GM21447 (cell line): Measurements from ENCODE around the gene GRK5.
"Not testable (repeated sequence)": the region's sequence is repeated elsewhere in the genome, so short reads cannot be mapped to it uniquely, and the experiment has no call there.

Experiments used
- ATAC-seq: cut with Tn5 transposase; IDR thresholded peaks from one replicate; pipeline ENCODE4 v1.9.1; 2021; ENCODE audit not compliant: unreplicated experiment

The GRK5 gene

GRCh38 chr10:119207366-119207666 is at the start of gene GRK5:
Gene GRK5 (plus strand): TSS chr10:119207571. CDS start chr10:119207918, 347 bp downstream.
- ATAC-seq = peak; percentile 57

GRCh38 chr10:119159332-119159731 is 48.0 kb upstream of the GRK5 start:
- no peak for ATAC-seq

- ATAC-seq = no peak
Measured at GRCh38 chr10:119161680-119162451, 45.5 kb upstream of the GRK5 start.

DNA sequence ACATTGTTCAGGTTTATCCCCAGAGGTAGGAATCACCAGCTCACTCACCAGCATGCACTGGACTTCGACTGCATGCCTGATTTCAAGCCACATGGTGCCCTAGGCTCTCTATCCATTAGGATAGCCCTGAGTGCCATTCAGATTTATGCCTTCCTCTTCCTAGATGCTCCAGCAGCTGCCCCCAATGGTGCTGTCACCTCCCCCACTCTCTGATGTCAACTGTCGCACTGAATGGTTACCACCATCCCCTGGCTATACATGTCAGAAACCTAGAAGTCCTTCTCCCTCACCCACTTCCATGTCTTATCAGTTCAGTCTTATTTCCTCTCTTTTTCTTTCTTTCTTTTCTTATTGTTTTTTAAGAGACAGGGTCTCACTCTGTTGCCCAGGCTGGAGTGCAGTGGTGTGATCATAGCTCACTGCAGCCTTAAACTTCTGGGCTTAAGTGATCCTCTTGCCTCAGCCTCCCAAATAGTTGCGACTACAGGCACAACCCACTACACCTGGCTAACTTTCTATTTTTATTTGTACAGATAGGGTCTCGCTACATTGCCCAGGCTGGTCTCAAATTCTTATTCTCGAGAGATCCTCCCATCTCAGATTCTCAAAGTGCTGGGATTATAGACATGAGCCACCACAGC is 44.8 kb upstream of the GRK5 start:
- ATAC-seq = no peak

DNA sequence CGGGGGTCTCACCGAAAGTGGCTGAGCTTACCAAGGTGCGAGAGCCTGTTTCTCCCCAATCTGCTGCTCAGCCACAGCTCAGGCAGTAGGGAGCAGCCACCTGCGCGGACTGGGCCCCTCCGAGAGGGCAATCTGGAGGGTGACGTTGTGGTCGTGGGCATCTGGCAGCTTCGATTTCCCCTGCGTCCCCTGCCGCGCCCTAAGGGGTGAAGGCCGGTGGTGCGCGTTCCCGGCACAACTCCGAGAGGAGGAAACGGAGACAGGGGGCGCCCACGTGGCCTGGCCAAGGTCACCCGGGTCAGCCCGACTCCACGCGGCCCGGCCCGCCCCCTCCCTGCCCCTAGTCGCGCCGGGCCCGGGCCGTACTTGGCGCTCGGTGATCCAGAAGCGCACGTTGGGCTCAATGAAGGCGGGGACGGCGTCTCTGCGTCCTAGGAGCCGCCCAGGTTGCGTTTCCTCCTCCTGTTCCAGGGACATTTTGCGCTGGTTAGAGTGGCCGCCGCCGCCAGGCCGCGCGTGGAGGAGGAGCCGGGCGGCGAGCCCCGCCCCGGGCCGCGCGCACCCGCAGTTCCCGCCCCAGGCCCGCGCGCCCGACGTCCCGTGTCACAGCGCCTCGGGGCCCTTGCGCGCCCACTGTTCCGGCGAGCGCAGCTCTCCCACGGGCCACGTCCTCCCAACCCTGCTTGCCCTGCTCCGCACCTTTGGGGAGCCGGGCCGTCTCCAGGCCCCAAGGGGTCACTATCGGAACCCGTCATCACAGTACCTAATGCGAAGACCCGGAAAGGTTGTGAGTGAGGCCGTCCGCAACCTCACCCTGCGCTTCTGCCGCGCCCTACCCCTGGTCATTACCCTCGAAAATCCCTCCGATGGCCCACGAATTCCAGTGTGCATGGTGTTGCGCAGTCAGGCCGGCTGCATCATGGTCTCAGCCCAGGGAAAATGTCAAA is 41.9 kb upstream of the GRK5 start, which contains the start of gene SFXN4:
SFXN4 (minus strand) TSS at position 544 of the 947 bp plus-strand sequence; CDS start at position 477, 67 bp downstream.
- peak; percentile 86 for ATAC-seq

GRCh38 chr10:119166118-119166500 is 41.3 kb upstream of the GRK5 start:
- ATAC-seq = no peak

- no peak for ATAC-seq
Measured at GRCh38 chr10:119166564-119166963, 40.8 kb upstream of the GRK5 start.

GRCh38 chr10:119167041-119167440 is 40.3 kb upstream of the GRK5 start:
- ATAC-seq = no peak

- ATAC-seq = no peak
Measured at GRCh38 chr10:119174109-119174508, 33.3 kb upstream of the GRK5 start.

GRCh38 chr10:119176166-119176565 is 31.2 kb upstream of the GRK5 start:
- ATAC-seq = no peak

- peak; percentile 18 for ATAC-seq
Measured at GRCh38 chr10:119177708-119178371, 29.5 kb upstream of the GRK5 start.

DNA sequence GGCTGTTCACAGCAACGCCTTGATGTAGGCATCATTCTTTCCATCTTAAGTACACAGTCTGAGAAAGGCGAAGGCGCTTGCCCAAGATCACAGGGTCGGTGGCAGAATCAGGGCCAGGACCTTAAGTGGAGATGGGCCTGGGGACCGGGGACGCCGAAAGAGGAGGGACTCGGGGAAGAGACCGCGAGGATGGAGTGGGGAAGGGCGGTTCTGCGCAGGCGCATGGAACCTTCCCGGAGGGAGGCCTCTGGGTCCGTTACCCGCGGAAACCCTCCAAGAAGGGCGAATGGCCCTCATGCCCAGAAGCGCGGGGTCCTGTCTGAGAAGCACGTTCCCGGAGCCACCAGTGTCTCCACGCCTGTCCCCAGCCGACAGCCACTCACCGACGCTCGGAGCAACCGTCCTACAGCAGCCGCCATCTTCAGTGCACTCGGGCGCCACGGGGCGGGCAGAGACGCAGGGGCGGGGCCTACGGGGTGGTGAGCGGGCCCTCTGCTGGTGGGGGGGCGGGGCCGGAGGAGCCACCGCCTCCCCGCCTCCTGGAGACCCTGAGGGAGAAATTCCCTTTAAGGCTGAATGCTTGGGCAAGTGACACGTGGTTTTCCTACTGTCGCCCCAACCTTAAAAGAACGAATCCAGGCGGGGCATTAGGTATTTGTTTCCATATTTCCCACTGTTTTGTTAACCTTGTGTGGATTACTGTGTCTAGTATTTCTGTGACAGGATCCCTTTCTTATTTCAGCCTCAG is 28.8 kb upstream of the GRK5 start, which contains the start of gene PRDX3:
PRDX3 (minus strand) TSS at position 441 of the 748 bp plus-strand sequence; CDS start at position 419, 22 bp downstream.
- peak; percentile 90 for ATAC-seq

DNA sequence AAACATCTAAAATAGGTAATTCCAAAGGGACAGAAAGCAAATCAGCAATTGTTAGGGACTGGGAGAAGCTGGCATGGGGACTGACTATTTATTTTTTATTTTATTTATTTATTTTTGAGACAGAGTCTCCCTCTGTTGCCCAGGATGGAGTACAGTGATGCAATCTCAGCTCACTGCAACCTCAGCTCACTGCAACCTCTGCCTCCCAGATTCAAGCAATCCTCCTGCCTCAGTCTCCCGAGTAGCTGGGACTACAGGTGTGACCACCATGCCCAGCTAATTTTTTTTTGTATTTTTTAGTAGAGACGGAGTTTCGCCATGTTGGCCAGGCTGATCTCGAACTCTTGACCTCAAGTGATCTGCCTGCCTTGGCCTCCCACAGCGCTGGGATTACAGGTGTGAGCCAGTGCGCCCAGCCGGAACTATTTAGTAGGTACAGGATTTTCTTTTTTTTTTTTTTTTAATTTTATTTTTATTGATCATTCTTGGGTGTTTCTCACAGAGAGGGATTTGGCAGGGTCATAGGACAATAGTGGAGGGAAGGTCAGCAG is 26.4 kb upstream of the GRK5 start:
- ATAC-seq = not testable (repeated sequence)

GRCh38 chr10:119183664-119184412 is 23.5 kb upstream of the GRK5 start:
- ATAC-seq = no peak

GRCh38 chr10:119189811-119190282 is 17.5 kb upstream of the GRK5 start:
- peak; percentile 77 for ATAC-seq

GRCh38 chr10:119190353-119190752 is 17.0 kb upstream of the GRK5 start:
- no peak for ATAC-seq

DNA sequence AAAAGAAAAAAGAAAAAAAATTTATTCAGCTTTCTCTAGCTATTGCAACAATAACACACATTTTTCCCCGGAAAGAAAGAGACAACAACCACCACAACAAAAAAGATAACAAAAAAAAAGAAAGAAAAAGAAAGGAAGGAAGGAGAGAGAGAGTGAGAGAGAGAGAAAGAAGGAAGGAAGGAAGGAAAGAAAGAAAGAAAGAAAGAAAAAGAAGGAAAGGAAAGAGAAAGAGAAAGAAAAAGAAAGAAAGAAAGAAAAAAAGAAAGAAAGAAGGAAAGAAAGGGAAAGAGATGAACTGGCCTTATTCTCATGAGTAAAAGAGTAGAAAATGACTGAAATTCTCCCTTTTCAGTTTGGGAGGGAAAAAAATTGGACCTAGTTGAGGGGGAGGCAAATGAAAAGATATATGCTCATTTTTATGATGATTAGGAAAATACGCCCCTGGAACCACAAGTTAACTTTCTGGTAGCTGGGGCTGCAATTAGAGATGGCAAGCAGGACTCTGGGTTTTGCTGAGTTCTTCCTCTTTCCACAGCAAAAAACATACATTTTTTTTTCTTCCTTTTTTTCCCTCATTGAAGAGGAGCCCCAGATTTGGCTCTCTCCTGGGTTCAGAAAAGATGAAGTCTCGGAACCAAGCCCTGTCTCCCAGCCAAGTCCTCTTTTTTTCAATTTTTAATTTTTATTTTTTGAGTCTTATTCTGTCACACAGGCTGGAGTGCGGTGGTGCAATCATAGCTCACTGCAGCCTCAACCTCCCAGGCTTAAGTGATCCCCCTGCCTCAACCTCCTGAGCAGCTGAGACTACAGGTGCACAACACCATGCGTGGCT is 16.2 kb upstream of the GRK5 start:
- ATAC-seq = no peak

DNA sequence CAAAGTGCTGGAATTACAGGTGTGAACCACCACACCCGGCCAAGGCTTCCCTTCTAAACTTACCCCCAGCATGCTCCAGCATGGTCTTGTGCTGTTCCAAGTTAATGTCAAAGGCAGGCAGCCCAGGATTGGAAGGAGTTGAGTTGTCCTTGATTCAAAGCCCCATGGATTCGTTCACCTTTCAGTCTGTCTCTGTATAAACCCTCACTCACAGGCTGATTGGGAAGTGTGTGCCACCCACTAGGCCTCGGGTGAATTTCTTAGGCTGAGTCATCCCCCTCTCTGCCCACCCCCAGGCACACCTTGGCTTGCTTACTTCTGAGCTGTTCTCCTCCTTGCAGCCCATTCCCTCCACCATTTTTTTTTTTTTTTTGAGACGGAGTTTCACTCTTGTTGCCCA is 15.5 kb upstream of the GRK5 start:
- no peak for ATAC-seq
